ENCODE results near the gene RTN4IP1. TPM values are rescaled to one million over a fixed set of nuclear protein-coding genes. Genes with fewer than 3 reads are reported as not detected.

Gene RTN4IP1
- 3.8 and 4.2 TPM in 2 replicates for total RNA-seq

GRCh38 chr6:106629103-106629858 is at the start of gene RTN4IP1, which contains the start of gene QRSL1:
Gene RTN4IP1 (minus strand): TSS chr6:106629498. CDS start chr6:106629021, 477 bp downstream.
Gene QRSL1 (plus strand): TSS chr6:106629578. CDS start chr6:106629682, 104 bp downstream.

Other genes starting within 250 kb of the RTN4IP1 start
- gene QRSL1, start 80 bp upstream of the RTN4IP1 start, total RNA-seq = 8.6 and 8.9 TPM in 2 replicates

Measured in smooth muscle cell of the pulmonary artery (primary cell).